C4-2B (cell line): Measurements from ENCODE around the gene SLIRP.

Source experiments
- CTCF ChIP-seq: fragments of 450-650 bp; conservative IDR thresholded peaks from 2 replicates; pipeline ENCODE4 v1.5.1; 2017; ENCODE audit warnings: mild to moderate bottlenecking
- ZFX ChIP-seq: fragments of 450-650 bp; IDR thresholded peaks from 2 replicates; pipeline ENCODE4 v1.6.1; 2017

- TF ChIP-seq CTCF (no peak), ZFX (no peak)
Measured at GRCh38 chr14:77660754-77661153, 47.1 kb upstream of the SLIRP start.
